Activated CD4-positive, alpha-beta T cell treated with anti-CD3 and anti-CD28 coated beads, Interleukin-2, amount 50 U/mL, for 48 hours (primary cell): ENCODE data around the gene OLFM2.
"Not testable (repeated sequence)": the region's sequence is repeated elsewhere in the genome, so short reads cannot be mapped to it uniquely, and the experiment has no call there.

ENCODE experiments used
- DNase-seq, 2 experiments: peaks; one replicate each; pipeline ENCODE4 v3.0.0-alpha.2; 2020

OLFM2 gene

GRCh38 chr19:9941671-9942070, 5.4 kb upstream of the OLFM2 start:
- DNase-seq = no peak

GRCh38 chr19:9941231-9941630, 4.9 kb upstream of the OLFM2 start:
- DNase-seq = no peak

GRCh38 chr19:9940778-9941177, 4.5 kb upstream of the OLFM2 start:
- no peak for DNase-seq

- DNase-seq = no peak
Measured at GRCh38 chr19:9939301-9939913, 3.1 kb upstream of the OLFM2 start.

- no peak for DNase-seq
Measured at GRCh38 chr19:9937001-9937411, 691 bp upstream of the OLFM2 start.

- no peak for DNase-seq
Measured at GRCh38 chr19:9935506-9936325, 599 bp downstream of the OLFM2 start.

GRCh38 chr19:9934132-9934950, 2.0 kb downstream of the OLFM2 start:
- DNase-seq = peak; percentile 90 to 91

- DNase-seq = no peak
Measured at GRCh38 chr19:9932835-9933234, 3.5 kb downstream of the OLFM2 start.

- no peak for DNase-seq
Measured at GRCh38 chr19:9931629-9932028, 4.7 kb downstream of the OLFM2 start.

GRCh38 chr19:9923440-9923839, 12.9 kb downstream of the OLFM2 start:
- no peak for DNase-seq

GRCh38 chr19:9922782-9923379, 13.4 kb downstream of the OLFM2 start:
- not testable (repeated sequence) for DNase-seq

- no peak for DNase-seq
Measured at GRCh38 chr19:9917321-9917720, 19.0 kb downstream of the OLFM2 start.

GRCh38 chr19:9916719-9917118, 19.6 kb downstream of the OLFM2 start:
- no peak for DNase-seq

- peak; percentile 84 to 86 for DNase-seq
Measured at GRCh38 chr19:9914315-9915207, 21.8 kb downstream of the OLFM2 start.

- no peak for DNase-seq
Measured at GRCh38 chr19:9914001-9914314, 22.4 kb downstream of the OLFM2 start.

- DNase-seq = no peak
Measured at GRCh38 chr19:9913237-9914000, 22.9 kb downstream of the OLFM2 start.

- DNase-seq = no peak
Measured at GRCh38 chr19:9912551-9913236, 23.6 kb downstream of the OLFM2 start.

- DNase-seq = no peak
Measured at GRCh38 chr19:9911524-9912185, 24.7 kb downstream of the OLFM2 start.

GRCh38 chr19:9910625-9911024, 25.7 kb downstream of the OLFM2 start:
- DNase-seq = no peak

GRCh38 chr19:9909251-9909650, 27.1 kb downstream of the OLFM2 start:
- no peak for DNase-seq
